RPMI8226 (cell line): Measurements from ENCODE around the gene COLQ.

Experiments
- DNase-seq: peaks from one replicate; pipeline ENCODE4 v3.0.0-alpha.2; 2015

The COLQ gene

GRCh38 chr3:15519096-15519495 is 2.4 kb downstream of the COLQ start:
- DNase-seq, result no peak

DNA sequence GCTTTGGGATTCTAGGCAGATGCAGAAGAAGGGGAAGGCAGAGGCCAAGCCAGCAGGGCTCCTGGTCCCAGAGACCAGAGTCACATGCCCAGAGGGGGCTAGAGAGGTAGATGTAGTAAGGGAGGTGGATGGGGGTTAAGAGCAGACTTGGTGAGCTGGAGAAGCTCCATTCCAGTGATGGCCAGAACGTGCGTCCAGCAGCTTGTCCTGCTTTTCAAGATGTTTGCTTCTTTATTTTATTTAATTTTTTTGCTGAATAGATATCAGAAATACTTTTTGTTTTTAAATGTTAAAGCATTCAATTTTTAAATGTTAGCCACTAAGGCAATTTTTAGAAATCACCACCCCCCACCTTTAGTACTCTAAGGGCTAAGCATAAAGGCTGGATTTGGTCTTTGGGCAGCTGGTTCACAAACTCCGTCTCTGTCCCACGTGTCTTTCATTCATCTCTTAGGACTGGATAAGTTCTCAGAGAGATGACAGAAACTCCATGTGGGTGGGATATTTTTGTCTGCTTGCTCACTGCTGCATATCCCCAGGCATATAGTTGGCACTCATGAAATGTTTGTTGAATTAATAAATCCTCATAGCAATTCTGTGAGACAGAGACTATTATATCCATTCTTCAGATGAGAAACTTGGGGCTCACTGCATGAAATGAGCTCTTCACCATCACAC is 6.7 kb downstream of the COLQ start:
- no peak for DNase-seq

- no peak for DNase-seq
Measured at GRCh38 chr3:15513810-15514662, 7.5 kb downstream of the COLQ start.

DNA sequence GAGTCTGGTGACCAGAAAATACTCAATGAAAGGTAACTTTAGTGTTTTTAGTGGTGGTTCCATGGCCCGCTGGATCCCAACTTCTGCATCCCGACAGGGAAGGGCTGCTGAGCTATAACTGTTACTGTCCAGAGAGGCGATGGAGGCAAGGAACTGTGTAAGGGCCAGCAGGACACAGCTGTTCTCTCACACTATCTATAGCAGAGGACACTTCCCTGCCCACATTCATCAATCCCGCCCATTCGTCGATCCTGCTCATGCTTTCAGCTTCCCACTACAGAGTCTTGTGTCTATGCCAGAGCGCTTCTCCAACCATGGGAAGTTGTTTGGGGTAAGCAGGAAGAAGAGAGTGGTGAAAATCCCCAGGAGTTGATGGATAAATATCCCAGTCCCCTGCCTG is 8.4 kb downstream of the COLQ start:
- DNase-seq, result no peak

- DNase-seq, result peak; percentile 20
Measured at GRCh38 chr3:15512166-15512565, 9.3 kb downstream of the COLQ start.

- no peak for DNase-seq
Measured at GRCh38 chr3:15511156-15511555, 10.3 kb downstream of the COLQ start.

DNA sequence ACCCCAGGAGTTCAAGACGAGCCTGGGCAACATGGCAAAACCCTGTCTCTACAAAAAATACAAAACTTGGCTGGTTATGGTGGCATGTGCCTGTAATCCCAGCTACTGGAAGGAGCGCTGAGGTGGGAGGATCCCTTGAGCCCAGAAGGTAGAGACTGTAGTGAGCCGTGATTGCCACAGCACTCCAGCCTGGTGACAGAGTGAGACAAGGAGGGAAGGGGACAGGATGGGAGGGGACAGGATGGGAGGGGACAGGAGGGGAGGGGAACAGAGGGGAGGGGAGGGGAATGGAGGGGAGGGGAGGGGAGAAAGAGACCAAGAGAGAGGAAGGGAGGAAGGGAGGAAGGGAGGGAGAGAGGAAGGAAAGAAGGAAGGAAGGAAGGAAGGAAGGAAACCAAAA is 11.0 kb downstream of the COLQ start:
- DNase-seq, result no peak

- no peak for DNase-seq
Measured at GRCh38 chr3:15506571-15506970, 14.9 kb downstream of the COLQ start.

DNA sequence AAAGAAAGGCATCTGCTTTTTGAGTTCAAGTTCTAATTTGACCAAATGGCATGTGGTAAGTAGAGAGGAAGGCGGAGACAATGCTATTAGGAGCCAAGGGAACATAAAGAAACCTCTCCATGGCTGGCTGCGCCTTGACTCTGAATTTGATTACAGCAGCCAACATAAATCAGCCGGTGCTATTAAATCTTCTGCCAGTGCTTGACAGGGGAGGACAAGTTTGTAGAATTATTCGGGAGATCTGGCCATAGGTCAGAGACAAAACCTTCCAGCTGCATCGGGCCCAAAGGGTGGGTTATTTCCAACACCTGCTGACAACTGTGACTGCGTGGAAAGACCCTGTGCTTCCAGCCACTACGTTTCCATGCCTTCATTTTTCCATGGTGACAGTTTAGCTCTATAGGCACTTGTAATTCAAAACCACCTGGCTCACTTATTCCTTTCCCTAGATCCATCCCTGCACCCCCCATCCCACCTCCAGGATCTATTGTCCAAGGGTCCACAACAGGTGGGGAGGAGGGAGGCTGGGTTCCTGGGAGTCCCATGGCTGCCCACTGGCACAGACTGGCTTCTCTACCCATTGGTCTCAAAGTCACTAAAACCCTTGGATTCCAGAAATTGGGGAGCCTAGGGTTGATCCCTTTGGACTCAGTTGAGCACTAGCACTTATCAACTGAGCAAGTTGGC is 15.9 kb downstream of the COLQ start:
- no peak for DNase-seq

GRCh38 chr3:15502616-15503015 is 18.9 kb downstream of the COLQ start:
- DNase-seq, result no peak

GRCh38 chr3:15501126-15501525 is 20.4 kb downstream of the COLQ start:
- DNase-seq, result no peak

- DNase-seq, result no peak
Measured at GRCh38 chr3:15500107-15500724, 21.3 kb downstream of the COLQ start.

- DNase-seq, result no peak
Measured at GRCh38 chr3:15499536-15499935, 22.0 kb downstream of the COLQ start.

GRCh38 chr3:15498431-15499214 is 22.9 kb downstream of the COLQ start:
- no peak for DNase-seq

- no peak for DNase-seq
Measured at GRCh38 chr3:15497964-15498363, 23.5 kb downstream of the COLQ start.

DNA sequence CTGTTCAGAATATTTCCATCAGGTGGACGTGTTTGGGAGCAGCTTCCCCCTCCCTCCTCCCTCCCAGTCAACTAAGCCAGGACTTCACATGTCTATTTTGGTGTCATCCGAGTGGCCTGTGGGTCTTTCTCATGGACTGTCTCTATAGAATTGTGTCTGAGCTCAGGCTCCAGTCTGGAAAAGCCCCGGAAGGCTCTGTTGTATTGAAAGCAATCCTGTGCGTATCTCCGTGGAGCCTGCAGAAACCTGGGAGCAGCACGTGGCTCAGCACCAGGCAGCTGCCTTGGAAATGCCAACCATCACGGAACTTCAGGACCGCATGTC is 25.2 kb downstream of the COLQ start:
- DNase-seq, result no peak

GRCh38 chr3:15495461-15496340 is 25.8 kb downstream of the COLQ start:
- DNase-seq, result no peak

- DNase-seq, result no peak
Measured at GRCh38 chr3:15493436-15493835, 28.1 kb downstream of the COLQ start.

GRCh38 chr3:15492847-15493360 is 28.6 kb downstream of the COLQ start:
- DNase-seq, result no peak

- no peak for DNase-seq
Measured at GRCh38 chr3:15491143-15491542, 30.4 kb downstream of the COLQ start.

- DNase-seq, result no peak
Measured at GRCh38 chr3:15490158-15490557, 31.3 kb downstream of the COLQ start.
